HG03064 (cell line): Measurements from ENCODE around the gene SLC27A1.
"Not testable (repeated sequence)": the region's sequence is repeated elsewhere in the genome, so short reads cannot be mapped to it uniquely, and the experiment has no call there.

ENCODE experiments used
- ATAC-seq: cut with Tn5 transposase; IDR thresholded peaks from one replicate; pipeline ENCODE4 v1.9.1; 2021; ENCODE audit warnings: low read depth; ENCODE audit not compliant: unreplicated experiment

The SLC27A1 gene

DNA sequence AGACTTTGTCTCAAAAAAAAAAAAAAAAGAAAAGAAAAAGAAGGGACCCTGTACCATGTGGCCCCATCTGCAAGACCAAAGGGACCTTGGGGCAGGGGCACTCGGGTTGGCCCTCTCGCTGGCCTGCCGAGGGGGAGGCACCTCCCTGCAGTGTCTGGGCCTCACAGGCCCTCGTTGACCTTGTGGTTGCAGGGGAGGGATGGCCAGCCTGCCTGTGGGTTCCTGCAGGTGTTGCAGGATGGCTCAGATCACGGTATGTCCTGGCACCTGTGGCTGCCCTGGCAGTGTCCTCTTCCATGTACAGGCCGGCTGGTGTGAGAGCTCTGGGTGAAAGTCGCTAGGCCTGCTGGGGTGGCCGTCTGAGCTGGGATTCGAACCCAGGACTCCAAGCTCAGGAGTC lies 36.4 kb downstream of the SLC27A1 start:
- ATAC-seq: no peak

DNA sequence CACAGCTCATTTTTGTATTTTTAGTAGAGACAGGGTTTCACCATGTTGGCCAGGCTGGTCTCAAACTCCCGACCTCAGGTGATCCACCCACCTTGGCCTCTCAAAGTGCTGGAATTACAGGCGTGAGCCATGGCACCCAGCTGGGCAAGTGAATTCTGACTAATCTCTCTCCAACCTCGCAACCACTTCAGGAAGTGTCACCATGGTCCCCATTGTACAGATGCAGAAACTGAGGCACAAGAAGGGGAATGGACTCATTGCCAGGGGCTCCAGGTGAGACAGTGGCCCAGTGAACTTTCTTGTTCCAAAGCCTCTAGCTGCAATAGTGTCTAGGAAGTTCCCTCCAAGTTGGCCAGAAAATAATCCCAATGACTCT lies 38.2 kb downstream of the SLC27A1 start:
- ATAC-seq: not testable (repeated sequence)

- no peak for ATAC-seq
Observed at GRCh38 chr19:17510220-17510993, 40.1 kb downstream of the SLC27A1 start.

DNA sequence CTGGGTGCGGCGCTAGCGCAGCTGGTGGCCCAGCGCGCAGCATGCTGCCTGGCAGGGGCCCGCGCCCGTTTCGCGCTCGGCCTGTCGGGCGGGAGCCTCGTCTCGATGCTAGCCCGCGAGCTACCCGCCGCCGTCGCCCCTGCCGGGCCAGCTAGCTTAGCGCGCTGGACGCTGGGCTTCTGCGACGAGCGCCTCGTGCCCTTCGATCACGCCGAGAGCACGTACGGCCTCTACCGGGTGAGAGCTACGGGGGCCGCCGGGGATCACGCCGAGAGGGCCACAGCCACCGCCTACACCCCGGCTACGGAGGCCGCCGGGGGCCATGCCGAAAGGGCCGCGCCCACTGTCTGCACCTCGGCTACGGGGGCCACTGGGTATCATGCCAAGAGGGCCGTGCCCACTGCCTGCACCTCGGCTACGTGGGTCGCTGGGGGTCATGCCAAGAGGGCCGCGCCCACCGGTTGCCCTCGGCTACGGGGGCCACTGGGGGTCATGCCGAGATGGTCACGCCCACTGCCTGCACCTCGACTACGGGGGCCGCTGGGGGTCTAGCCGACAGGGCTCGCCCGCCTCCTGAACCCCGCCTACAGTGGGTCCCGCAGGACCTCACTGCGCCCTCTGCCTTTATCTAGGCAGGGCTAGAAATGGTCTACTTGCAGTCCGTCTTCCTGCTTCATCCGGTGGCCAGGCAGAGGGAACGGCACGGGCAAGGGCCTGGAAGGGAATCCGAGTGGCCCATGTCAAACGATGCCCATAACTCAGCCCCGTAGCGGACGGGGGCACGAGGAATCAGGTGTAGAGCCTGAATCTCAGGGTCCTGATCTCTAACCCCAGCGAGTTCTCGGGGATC lies 41.6 kb downstream of the SLC27A1 start:
- ATAC-seq: peak; percentile 51

DNA sequence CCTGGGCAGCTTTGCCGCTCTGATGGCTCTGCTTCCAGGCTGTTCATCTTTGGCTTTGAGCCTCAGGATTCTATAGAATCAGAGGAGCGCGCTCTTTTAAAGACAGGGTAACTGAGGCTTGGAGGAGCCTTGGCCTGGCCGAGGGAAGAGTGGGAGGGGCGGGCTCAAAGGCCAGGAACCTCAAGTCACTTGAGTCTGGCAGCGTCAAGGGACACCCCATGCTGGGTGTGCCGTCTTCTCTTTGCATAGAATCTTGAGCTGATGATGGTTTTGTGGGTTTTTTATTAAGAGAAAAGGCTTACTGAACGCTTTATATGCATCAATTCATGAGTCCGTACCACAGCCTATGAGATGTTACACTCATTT lies 42.2 kb downstream of the SLC27A1 start:
- peak; percentile 9 for ATAC-seq

GRCh38 chr19:17515408-17516149 lies 45.3 kb downstream of the SLC27A1 start:
- no peak for ATAC-seq

DNA sequence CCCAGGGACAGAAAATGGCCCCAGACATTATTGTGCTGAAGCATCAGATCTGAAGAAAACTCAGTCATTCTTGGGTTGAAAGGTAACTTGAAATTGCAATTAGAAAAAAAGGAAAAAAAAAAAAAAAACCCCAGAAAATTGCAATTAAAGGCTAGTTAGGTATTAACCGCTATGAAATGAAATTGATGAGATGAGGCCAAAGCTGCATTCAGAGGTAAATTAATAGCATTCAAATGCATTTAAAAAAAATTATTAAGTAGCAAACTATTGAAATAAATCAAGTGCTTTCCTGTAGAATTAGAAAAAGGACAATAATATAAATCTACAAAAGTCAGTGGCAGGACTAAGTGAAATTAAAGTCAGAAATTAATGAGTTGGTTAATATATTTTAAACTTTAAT lies 47.6 kb downstream of the SLC27A1 start:
- ATAC-seq: no peak

- not testable (repeated sequence) for ATAC-seq
Observed at GRCh38 chr19:17518654-17519053, 48.3 kb downstream of the SLC27A1 start.

- ATAC-seq: no peak
Observed at GRCh38 chr19:17519967-17520366, 49.6 kb downstream of the SLC27A1 start.

GRCh38 chr19:17520865-17521264 lies 50.5 kb downstream of the SLC27A1 start:
- ATAC-seq: no peak

DNA sequence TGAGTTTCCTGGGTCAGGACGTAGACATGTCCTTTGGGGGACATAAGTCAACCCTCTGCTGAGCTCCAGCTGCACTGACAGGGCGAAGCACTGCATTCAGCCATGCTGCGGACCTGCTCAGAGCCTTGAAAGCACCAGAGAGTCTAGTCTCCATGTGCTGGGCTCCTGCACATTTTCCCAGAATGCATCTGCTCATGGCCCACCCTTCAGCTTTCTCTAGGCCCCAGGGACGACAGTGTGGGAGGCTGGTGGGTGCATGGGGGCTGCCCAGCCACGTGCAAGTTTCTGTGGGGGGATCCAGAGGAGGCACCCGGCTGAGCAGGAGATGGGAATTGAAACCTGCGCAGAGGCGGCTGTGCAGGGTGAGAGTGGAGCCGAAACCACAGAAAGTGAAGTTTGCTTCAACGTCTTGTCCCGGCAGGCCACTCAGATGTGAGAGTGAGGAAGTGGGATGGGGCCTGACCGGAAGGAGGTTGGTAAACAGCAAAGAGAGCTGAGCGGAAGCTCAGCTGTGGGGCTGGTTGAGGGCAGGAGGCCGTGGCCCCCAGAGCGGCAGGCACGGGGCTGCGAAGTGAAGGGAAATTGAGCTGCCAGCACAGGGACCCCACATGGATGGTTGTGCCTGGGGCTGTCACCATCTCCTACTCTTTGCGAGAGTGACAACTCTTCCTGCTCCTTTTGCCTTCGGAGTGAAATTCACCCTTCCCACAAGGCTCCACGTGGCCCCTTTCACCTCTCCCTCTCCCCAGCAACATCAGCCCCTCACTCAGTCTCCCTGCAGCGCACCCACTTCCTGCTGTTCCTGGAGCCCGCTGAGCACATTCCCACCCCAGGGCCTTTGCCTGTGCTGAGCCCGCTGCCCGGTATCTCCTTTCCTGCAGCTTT lies 52.9 kb downstream of the SLC27A1 start:
- peak; percentile 62 for ATAC-seq

DNA sequence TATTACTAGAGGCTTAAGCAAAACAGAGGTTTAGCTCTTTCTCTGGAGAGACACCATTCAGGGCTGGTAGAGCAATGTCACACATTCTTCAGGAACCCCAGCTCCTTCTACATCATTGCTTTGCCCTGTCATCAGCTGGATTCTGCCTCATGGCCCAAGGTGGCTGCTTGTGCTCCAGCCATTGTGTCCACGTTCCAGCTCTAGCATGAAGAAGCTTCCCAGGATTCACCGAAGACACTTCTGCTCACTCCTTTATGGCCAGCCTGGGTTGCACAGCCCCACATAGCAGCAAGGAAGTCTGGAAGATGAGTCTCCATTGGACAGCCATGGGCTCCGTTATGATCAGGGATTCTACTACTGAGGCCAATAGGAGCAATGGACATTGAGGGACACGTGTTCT lies 54.3 kb downstream of the SLC27A1 start:
- ATAC-seq: no peak

DNA sequence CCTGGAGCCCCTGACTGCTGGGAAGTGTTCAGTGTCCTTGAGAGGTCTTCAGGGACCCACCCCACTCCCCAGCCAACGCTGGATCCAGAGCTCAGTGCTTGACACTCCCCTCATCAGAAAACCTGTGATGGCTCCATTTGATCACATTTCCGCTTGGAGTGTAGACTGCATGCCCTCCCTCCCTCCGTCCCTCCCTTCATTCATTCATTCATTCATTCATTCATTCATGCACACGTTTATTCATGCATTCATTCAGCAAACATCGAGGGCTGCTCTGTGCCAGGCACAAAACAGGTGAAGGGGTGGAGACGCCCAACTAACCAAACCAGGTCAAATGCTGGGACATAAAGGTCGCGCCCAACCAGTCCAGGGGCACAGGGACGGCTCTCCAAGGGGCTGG lies 54.8 kb downstream of the SLC27A1 start:
- ATAC-seq: no peak

GRCh38 chr19:17526922-17527321 lies 56.6 kb downstream of the SLC27A1 start:
- ATAC-seq: no peak

DNA sequence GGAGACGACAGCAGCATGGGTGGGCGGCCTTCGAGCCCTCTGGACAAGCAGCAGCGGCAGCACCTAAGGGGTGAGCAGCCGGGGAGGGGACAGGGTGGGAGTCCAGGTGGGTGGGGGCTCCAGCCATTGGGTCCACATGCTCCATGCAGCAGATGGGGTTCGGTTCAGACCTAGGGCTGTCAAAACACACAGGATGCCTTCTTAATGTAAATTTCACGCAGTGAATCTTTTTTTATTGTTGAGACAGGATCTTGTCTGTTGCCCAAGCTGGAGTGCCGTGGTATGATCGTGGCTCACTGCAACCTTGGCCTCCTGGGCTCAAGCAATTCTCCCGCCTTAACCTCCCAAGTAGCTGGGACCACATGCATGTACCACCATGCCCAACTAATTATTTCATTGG lies 57.0 kb downstream of the SLC27A1 start:
- no peak for ATAC-seq

GRCh38 chr19:17528610-17529009 lies 58.3 kb downstream of the SLC27A1 start:
- no peak for ATAC-seq

- no peak for ATAC-seq
Observed at GRCh38 chr19:17529239-17530158, 59.2 kb downstream of the SLC27A1 start.

GRCh38 chr19:17530586-17530985 lies 60.3 kb downstream of the SLC27A1 start:
- ATAC-seq: no peak

DNA sequence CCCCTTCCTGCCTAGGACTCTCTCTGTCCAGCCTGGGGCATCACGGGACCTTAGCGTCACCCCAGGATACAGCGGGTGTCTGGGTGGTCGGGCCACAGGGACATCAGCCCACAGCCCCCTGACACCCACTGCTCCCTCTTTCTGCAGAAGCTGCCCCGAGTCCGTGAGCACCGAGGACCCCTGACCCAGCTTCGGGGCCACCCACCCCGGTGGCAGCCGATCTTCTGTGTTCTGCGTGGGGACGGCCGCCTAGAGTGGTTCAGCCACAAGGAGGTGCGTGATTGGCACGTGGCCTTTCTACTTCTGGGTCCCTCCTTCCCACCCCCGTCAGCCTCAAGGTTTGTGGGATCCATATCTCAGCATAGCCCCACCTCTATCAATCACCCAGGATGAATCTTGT lies 61.8 kb downstream of the SLC27A1 start:
- no peak for ATAC-seq
